Endothelial cell of umbilical vein (primary cell): Measurements from ENCODE around the gene ISLR. TPM values are rescaled to one million over a fixed set of nuclear protein-coding genes. Genes with fewer than 3 reads are reported as not detected.

Experiments used
- BruUV-seq: library from RNA; stranded (reverse); fragments of 400-500 nt; replicated peaks from 2 replicates; lab custom pipeline; 2021; lab: Mats Ljungman, UMichigan
- CTCF ChIA-PET: fragments of 300-600, 350-600 bp; sonication (Branson Sonifier 250); formaldehyde crosslinking; loops from one replicate; lab custom pipeline; 2021; ENCODE audit warnings: antibody characterized with exemption, inconsistent platforms; lab: Charles Lee
- POLR2A ChIA-PET: fragments of 300-600, 350-600 bp; sonication (Branson Sonifier 250); formaldehyde crosslinking; loops from one replicate; lab custom pipeline; 2021; ENCODE audit warnings: antibody characterized with exemption, inconsistent platforms; lab: Charles Lee
- DNase-seq: peaks from one replicate; pipeline ENCODE4 v3.0.0-alpha.2; 2011; ENCODE audit warnings: low read depth, low spot score
- FAIRE-seq: peaks from 2 replicates; lab custom pipeline; 2011; peaks lifted over from hg19 to GRCh38; lab: Jason Lieb, UNC
- H2AFZ ChIP-seq: 2 replicates; pipeline ENCODE4 v1.6.0; 2012; ENCODE audit warnings: low read depth, low read length, control low read depth, inconsistent platforms
- H3K27ac ChIP-seq: 2 replicates; pipeline ENCODE4 v1.5.1; 2011; ENCODE audit warnings: low read depth, mild to moderate bottlenecking, control low read depth, low read length, moderate library complexity; ENCODE audit not compliant: insufficient read depth
- H3K27me3 ChIP-seq, 2 experiments: 2 replicates each; pipeline versions ENCODE4 v1.6.0 to v1.6.1; 2011; ENCODE audit warnings: low read length in 2 of 2, mixed read lengths in 1 of 2; ENCODE audit not compliant: control insufficient read depth in 2 of 2, insufficient read depth in 2 of 2
- H3K36me3 ChIP-seq, 2 experiments: 2 replicates in 1 of 2; 3 replicates in 1 of 2; pipeline ENCODE4 v1.5.1; 2011; ENCODE audit warnings: low read length in 2 of 2, mild to moderate bottlenecking in 1 of 2, moderate library complexity in 1 of 2; ENCODE audit not compliant: control insufficient read depth in 2 of 2, insufficient read depth in 2 of 2; ENCODE audit errors: extremely low read depth in 1 of 2
- H3K4me1 ChIP-seq: 3 replicates; pipeline ENCODE4 v1.5.1; 2011; ENCODE audit warnings: mild to moderate bottlenecking, low read length; ENCODE audit not compliant: control insufficient read depth, insufficient read depth; ENCODE audit errors: extremely low read depth
- H3K4me2 ChIP-seq: 2 replicates; pipeline ENCODE4 v1.6.1; 2011; ENCODE audit warnings: low read length, control low read depth, mixed read lengths; ENCODE audit not compliant: insufficient read depth
- H3K4me3 ChIP-seq, 3 experiments: fragments of 200-600 bp in 1 of 3; sonication (generic), shearing (Covaris generic) in 1 of 3; replicated peaks in 1 of 3; 2 replicates each; pipeline ENCODE4 v1.5.1; 2011 to 2016; ENCODE audit warnings: control low read depth in 3 of 3, low read length in 3 of 3, mild to moderate bottlenecking in 2 of 3, inconsistent platforms in 1 of 3, low read depth in 1 of 3, moderate library complexity in 1 of 3; ENCODE audit not compliant: insufficient read depth in 1 of 3
- H3K79me2 ChIP-seq: 2 replicates; pipeline ENCODE4 v1.6.0; 2012; ENCODE audit warnings: low read length, inconsistent platforms; ENCODE audit not compliant: control insufficient read depth, insufficient read depth
- H3K9ac ChIP-seq: replicated peaks from 2 replicates; pipeline ENCODE3; 2011; ENCODE audit warnings: low read length, control low read depth; ENCODE audit not compliant: insufficient read depth; ENCODE audit errors: extremely low read depth
- H3K9me1 ChIP-seq: replicated peaks from 3 replicates; pipeline ENCODE4 v1.6.0; 2011; ENCODE audit warnings: mild to moderate bottlenecking, low read length; ENCODE audit not compliant: control insufficient read depth, insufficient read depth; ENCODE audit errors: extremely low read depth
- H3K9me3 ChIP-seq: replicated peaks from 2 replicates; pipeline ENCODE4 v1.5.1; 2012; ENCODE audit warnings: low read length, inconsistent platforms; ENCODE audit not compliant: control insufficient read depth, insufficient read depth
- H4K20me1 ChIP-seq: replicated peaks from 2 replicates; pipeline ENCODE3; 2011; ENCODE audit warnings: mild to moderate bottlenecking, low read length; ENCODE audit not compliant: control insufficient read depth, insufficient read depth; ENCODE audit errors: extremely low read depth
- GATA2 ChIP-seq: IDR thresholded peaks from 2 replicates; pipeline ENCODE4 v1.7.0; 2011; ENCODE audit warnings: low read depth, mild to moderate bottlenecking, moderate library complexity, mixed read lengths, low read length; ENCODE audit not compliant: insufficient read length, insufficient read depth
- JUN ChIP-seq: IDR thresholded peaks from 2 replicates; pipeline ENCODE4 v1.6.1; 2011; ENCODE audit warnings: borderline replicate concordance, low read depth; ENCODE audit not compliant: insufficient read length, insufficient read depth
- MYC ChIP-seq: IDR thresholded peaks from one replicate; pipeline ENCODE4 v1.6.1; 2011; ENCODE audit warnings: mild to moderate bottlenecking, low read depth, low read length
- POLR2A ChIP-seq: IDR thresholded peaks from 2 replicates; pipeline ENCODE4 v1.6.1; 2012; ENCODE audit warnings: low read depth, mild to moderate bottlenecking, control low read depth, low read length
- dilution Hi-C: fragments of 300-500 bp; cut with MboI; formaldehyde crosslinking; loops from one replicate; pipeline ENCODE4 v1.15.0; 2019; ENCODE audit warnings: low sequenced_read_pairs; ENCODE audit not compliant: extremely low pct_ligation_motif_present
- intact Hi-C: fragments of 100-400 bp; cut with micrococcal nuclease; formaldehyde crosslinking; loops from one replicate; pipeline ENCODE4 v1.10.0; 2022
- polyA plus RNA-seq, 4 experiments: library from polyadenylated mRNA; depleted of rRNA in 3 of 4; stranded (reverse) in 3 of 4; unstranded in 1 of 4; fragments of >200 nt; gene quantifications; 2 replicates each; pipeline versions ENCODE4 v1.2.1 to v1.2.3, GENCODE V29; 2011 to 2012; ENCODE audit warnings: missing spikeins in 1 of 4
- total RNA-seq: library from RNA; stranded (reverse); gene quantifications from 2 replicates; pipeline ENCODE4 v1.2.3, GENCODE V29; 2021

ISLR gene
- total and polyA plus RNA-seq, 2 donors (not counting 3 experiments of a cell fraction or from before 2014, with no cell fraction given), result not detected

GRCh38 chr15:74147051-74147450 lies 26.5 kb upstream of the ISLR start:
- ChIA-PET POLR2A (no interaction called here), CTCF (interaction anchor here (1.2 kb wide), 1 partner anchor 30 kb away, joined by 4 read pairs; no protein-coding TSS in a partner anchor)
- Histone ChIP-seq H2AFZ (no peak overlapping the region), H3K4me1 (no peaks in the 10 kb centered on the region), H3K27ac (no peak overlapping the region), H4K20me1 (no peaks in the 10 kb centered on the region), H3K4me3 (no peak overlapping the region), H3K27me3 (peaks cover 5 to 29% of the 10 kb centered on the region in 2 experiments), H3K79me2 (no peaks in the 10 kb centered on the region), H3K4me2 (no peak overlapping the region), H3K36me3 (no peaks in the 10 kb centered on the region), H3K9me3 (no peaks in the 10 kb centered on the region), H3K9ac (no peak overlapping the region), H3K9me1 (no peaks in the 10 kb centered on the region)
- DNase-seq, result no peak
- TF ChIP-seq JUN, result no peak
- intact Hi-C loops, result no loop called here
- dilution Hi-C loops, result no loop called here
- no TSS peak for BruUV-seq
- no peak for FAIRE-seq

GRCh38 chr15:74155766-74156417 lies 17.6 kb upstream of the ISLR start:
- TF ChIP-seq GATA2, result no peak
- no peak for TF ChIP-seq POLR2A
- no peak for TF ChIP-seq MYC
- Histone ChIP-seq H3K4me2 (no peak overlapping the region), H4K20me1 (no peaks in the 10 kb centered on the region), H3K9me1 (no peaks in the 10 kb centered on the region), H3K27me3 (peaks cover 11 to 22% of the 10 kb centered on the region in 2 experiments), H3K27ac (no peak overlapping the region), H3K79me2 (no peaks in the 10 kb centered on the region), H3K4me3 (no peak overlapping the region), H3K9me3 (no peaks in the 10 kb centered on the region), H3K9ac (no peak overlapping the region), H2AFZ (no peak overlapping the region), H3K4me1 (no peaks in the 10 kb centered on the region), H3K36me3 (no peaks in the 10 kb centered on the region)
- no TSS peak for BruUV-seq
- ChIA-PET CTCF (interaction anchor here (1.3 to 2.1 kb wide), 3 partner anchors 18 to 152 kb away, joined by 3 to 9 read pairs (median 4); no protein-coding TSS in a partner anchor), POLR2A (no interaction called here)
- intact Hi-C loops (no loop called here), dilution Hi-C loops (no loop called here)
- FAIRE-seq (no peak), DNase-seq (no peak)
